ENCODE data around the gene BTN3A1. TPM values are rescaled to one million over a fixed set of nuclear protein-coding genes. Genes with fewer than 3 reads are reported as not detected.

The BTN3A1 gene
- total and polyA plus RNA-seq, 10 of the 15 experiments (the other 5 are each of a cell fraction or from before 2014, with no cell fraction given) = 5.6 to 60.1 (median 16.1) TPM

- TF ChIP-seq ATF2 (IDR thresholded peaks at IDR 0.05; ENCODE audit: low read length) (peak; percentile 90), RCOR1 (conservative IDR thresholded peaks at IDR 0.05; ENCODE audit: low read depth, low read length) (no peak), IKZF1 (conservative IDR thresholded peaks at IDR 0.05) (peak; percentile 65; the same call in 1 of the 2 replicates), SPI1 (IDR thresholded peaks at IDR 0.05; ENCODE audit: borderline replicate concordance, insufficient read depth, low read depth, low read length) (peak; percentile 81), EED (IDR thresholded peaks at IDR 0.05; ENCODE audit: low read depth) (peak; percentile 36; the same call in 1 of the 2 replicates), CEBPB (IDR thresholded peaks at IDR 0.05; ENCODE audit: borderline replicate concordance in 1 of 2, low read depth in 2 of 2, low read length in 2 of 2) (no peak), PML (IDR thresholded peaks at IDR 0.05; ENCODE audit: low read length) (0 out of 2 replicates have a peak, but pooled peaks have one; percentile 32), FOS (IDR thresholded peaks at IDR 0.05; ENCODE audit: borderline replicate concordance, extremely low read depth, insufficient read length) (no peak), BHLHE40 (IDR thresholded peaks at IDR 0.05; ENCODE audit: borderline replicate concordance in 1 of 2, low read depth in 2 of 2, low read length in 1 of 2) (peak in 1 of 2 experiments; percentile 44; a peak in 1 of 4 replicates), MEF2A (IDR thresholded peaks at IDR 0.05; ENCODE audit: insufficient read depth, low read depth, low read length) (peak; percentile 93), CEBPZ (IDR thresholded peaks at IDR 0.05; ENCODE audit: low read depth, low read length) (no peak), ZBED1 (IDR thresholded peaks at IDR 0.05; ENCODE audit: borderline replicate concordance) (peak; percentile 37; the same call in 1 of the 2 replicates), SUPT20H (IDR thresholded peaks at IDR 0.05; ENCODE audit: borderline replicate concordance, control insufficient read depth, low read depth, low read length) (no peak), NRF1 (conservative IDR thresholded peaks at IDR 0.05; ENCODE audit: low read depth, low read length) (no peak), RUNX3 (IDR thresholded peaks at IDR 0.05; ENCODE audit: low read length) (peak; percentile 97), MLLT1 (IDR thresholded peaks at IDR 0.05) (peak; percentile 74; the same call in 1 of the 2 replicates), BCL3 (IDR thresholded peaks at IDR 0.05; ENCODE audit: borderline replicate concordance, insufficient read depth, low read depth, low read length, poor library complexity, severe bottlenecking) (peak; percentile 10), SREBF1 (IDR thresholded peaks at IDR 0.05; ENCODE audit: low read length) (peak; percentile 50; the same call in 1 of the 2 replicates), SREBF2 (IDR thresholded peaks at IDR 0.05; ENCODE audit: low read length) (no peak)
- TF ChIP-seq, protein P1, sequence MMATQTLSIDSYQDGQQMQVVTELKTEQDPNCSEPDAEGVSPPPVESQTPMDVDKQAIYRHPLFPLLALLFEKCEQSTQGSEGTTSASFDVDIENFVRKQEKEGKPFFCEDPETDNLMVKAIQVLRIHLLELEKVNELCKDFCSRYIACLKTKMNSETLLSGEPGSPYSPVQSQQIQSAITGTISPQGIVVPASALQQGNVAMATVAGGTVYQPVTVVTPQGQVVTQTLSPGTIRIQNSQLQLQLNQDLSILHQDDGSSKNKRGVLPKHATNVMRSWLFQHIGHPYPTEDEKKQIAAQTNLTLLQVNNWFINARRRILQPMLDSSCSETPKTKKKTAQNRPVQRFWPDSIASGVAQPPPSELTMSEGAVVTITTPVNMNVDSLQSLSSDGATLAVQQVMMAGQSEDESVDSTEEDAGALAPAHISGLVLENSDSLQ (IDR thresholded peaks at IDR 0.05) = no peak
- TF ChIP-seq, protein P2, sequence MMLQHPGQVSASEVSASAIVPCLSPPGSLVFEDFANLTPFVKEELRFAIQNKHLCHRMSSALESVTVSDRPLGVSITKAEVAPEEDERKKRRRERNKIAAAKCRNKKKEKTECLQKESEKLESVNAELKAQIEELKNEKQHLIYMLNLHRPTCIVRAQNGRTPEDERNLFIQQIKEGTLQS (IDR thresholded peaks at IDR 0.05; ENCODE audit: borderline replicate concordance, extremely low read depth, low read depth, low read length) = no peak
Measured at GRCh38 chr6:26358511-26358981, 43.5 kb upstream of the BTN3A1 start (continued).
